Neuronal stem cell (in vitro differentiated cells): ENCODE measurements around the gene HIC1.

ENCODE experiments used
- DNase-seq: peaks from one replicate; pipeline ENCODE4 v3.0.0-alpha.2; 2013; ENCODE audit warnings: low spot score
- H2AFZ ChIP-seq: one replicate; pipeline ENCODE4 v1.6.1; 2013; ENCODE audit warnings: mild to moderate bottlenecking, low read length, inconsistent platforms
- H2AK5ac ChIP-seq: 2 replicates; pipeline ENCODE4 v1.6.1; 2013; ENCODE audit warnings: low read depth, mild to moderate bottlenecking, inconsistent platforms, low read length, moderate library complexity, mixed read lengths
- H2BK120ac ChIP-seq: 2 replicates; pipeline ENCODE4 v1.6.1; 2013; ENCODE audit warnings: low read depth, mild to moderate bottlenecking, inconsistent platforms, low read length, moderate library complexity, mixed read lengths
- H2BK12ac ChIP-seq: one replicate; pipeline ENCODE4 v1.6.1; 2013; ENCODE audit warnings: low read length, inconsistent platforms
- H2BK15ac ChIP-seq: 2 replicates; pipeline ENCODE4 v1.6.1; 2013; ENCODE audit warnings: mild to moderate bottlenecking, low read length, inconsistent platforms, mixed read lengths
- H2BK5ac ChIP-seq: one replicate; pipeline ENCODE4 v1.6.1; 2013; ENCODE audit warnings: inconsistent platforms, mild to moderate bottlenecking, low read length, moderate library complexity
- H3K14ac ChIP-seq: one replicate; pipeline ENCODE4 v1.6.1; 2013; ENCODE audit warnings: low read length, inconsistent platforms
- H3K18ac ChIP-seq: 2 replicates; pipeline ENCODE4 v1.6.1; 2013; ENCODE audit warnings: low read length, inconsistent platforms
- H3K23ac ChIP-seq: 2 replicates; pipeline ENCODE4 v1.6.1; 2013; ENCODE audit warnings: low read depth, mild to moderate bottlenecking, mixed read lengths, low read length, inconsistent platforms; ENCODE audit not compliant: poor library complexity
- H3K27ac ChIP-seq: replicated peaks from 3 replicates; pipeline ENCODE4 v1.5.1; 2013; ENCODE audit warnings: low read length, inconsistent platforms
- H3K27me3 ChIP-seq, 3 experiments: 2 replicates each; pipeline ENCODE4 v1.6.1; 2013; ENCODE audit warnings: low read length in 3 of 3, mild to moderate bottlenecking in 2 of 3, inconsistent platforms in 1 of 3, low read depth in 1 of 3, mixed read lengths in 1 of 3, moderate library complexity in 1 of 3; ENCODE audit not compliant: control insufficient read depth in 3 of 3, insufficient read depth in 3 of 3
- H3K36me3 ChIP-seq, 2 donors: replicated peaks in 1 of 2; 2 replicates each; pipeline ENCODE4 v1.6.1; 2013; ENCODE audit warnings: low read length in 2 of 2; ENCODE audit not compliant: control insufficient read depth in 2 of 2, insufficient read depth in 2 of 2
- H3K4ac ChIP-seq: 2 replicates; pipeline ENCODE4 v1.6.1; 2013; ENCODE audit warnings: inconsistent platforms, mild to moderate bottlenecking, low read length, moderate library complexity
- H3K4me1 ChIP-seq, 2 donors: 1 replicate in 1 of 2; 2 replicates in 1 of 2; pipeline ENCODE4 v1.6.1; 2013; ENCODE audit warnings: low read length in 2 of 2, low read depth in 1 of 2; ENCODE audit not compliant: control insufficient read depth in 2 of 2, insufficient read depth in 1 of 2
- H3K4me2 ChIP-seq: one replicate; pipeline ENCODE4 v1.6.1; 2013; ENCODE audit warnings: mild to moderate bottlenecking, low read length, inconsistent platforms; ENCODE audit not compliant: insufficient read depth, poor library complexity, severe bottlenecking
- H3K4me3 ChIP-seq, 2 donors: 2 replicates each; pipeline ENCODE4 v1.5.1; 2013; ENCODE audit warnings: low read length in 2 of 2, mild to moderate bottlenecking in 2 of 2, inconsistent platforms in 1 of 2, moderate library complexity in 1 of 2
- H3K79me1 ChIP-seq: one replicate; pipeline ENCODE4 v1.6.1; 2013; ENCODE audit warnings: low read depth, mild to moderate bottlenecking, inconsistent platforms, low read length, moderate library complexity
- H3K9ac ChIP-seq: one replicate; pipeline ENCODE4 v1.6.1; 2013; ENCODE audit warnings: mild to moderate bottlenecking, low read depth, low read length, inconsistent platforms; ENCODE audit not compliant: poor library complexity
- H3K9me3 ChIP-seq, 2 donors: replicated peaks in 1 of 2; 2 replicates each; pipeline versions ENCODE3 to v1.6.1; 2013; ENCODE audit warnings: low read length in 2 of 2, mild to moderate bottlenecking in 2 of 2, inconsistent platforms in 1 of 2, low read depth in 1 of 2, mixed read lengths in 1 of 2, moderate library complexity in 1 of 2; ENCODE audit not compliant: control insufficient read depth in 2 of 2, insufficient read depth in 1 of 2
- H4K8ac ChIP-seq: one replicate; pipeline ENCODE4 v1.6.1; 2013; ENCODE audit warnings: low read depth, mild to moderate bottlenecking, inconsistent platforms, low read length, moderate library complexity
- H4K91ac ChIP-seq: one replicate; pipeline ENCODE4 v1.6.1; 2013; ENCODE audit warnings: low read length, low read depth, mild to moderate bottlenecking, inconsistent platforms; ENCODE audit not compliant: poor library complexity
- WGBS, 2 donors: extraction: QIAGEN DNeasy Blood & Tissue Kit; methylation state at CpG; one replicate each; pipeline ENCODE4 v1.1.7; 2013; ENCODE audit warnings: missing lambda C conversion rate in 2 of 2, mixed read lengths in 1 of 2; ENCODE audit not compliant: insufficient read length in 2 of 2, insufficient replicate concordance in 1 of 2; ENCODE audit errors: extremely low coverage in 2 of 2; 5-methylcytosine and 5-hydroxymethylcytosine counted together

HIC1 gene

GRCh38 chr17:2063261-2064146 is 8.6 kb downstream of the HIC1 start:
- no peak overlapping the region for H2BK5ac ChIP-seq
- DNase-seq = no peak
- no peak overlapping the region for H3K9ac ChIP-seq
- H3K4me3 ChIP-seq = no peak overlapping the region
- peaks cover 0 to 4% of the 10 kb centered on the region in 2 donors for H3K9me3 ChIP-seq
- H4K8ac ChIP-seq = no peak overlapping the region
- H4K91ac ChIP-seq = no peak overlapping the region
- H3K4me1 ChIP-seq = peaks cover 4 to 17% of the 10 kb centered on the region in 2 donors
- H3K4me2 ChIP-seq = no peak overlapping the region
- no peak overlapping the region for H3K14ac ChIP-seq
- no peak overlapping the region for H2AK5ac ChIP-seq
- no peak overlapping the region for H2BK12ac ChIP-seq
- H3K23ac ChIP-seq = no peak overlapping the region
- WGBS, 2 donors = no CpG with 5 or more reads among the region's 16 CpGs
- no peak overlapping the region for H3K18ac ChIP-seq
- H3K36me3 ChIP-seq = peaks cover 26 to 81% of the 10 kb centered on the region in 2 donors
- no peak overlapping the region for H3K4ac ChIP-seq
- H2BK120ac ChIP-seq = no peak overlapping the region
- H3K79me1 ChIP-seq = peaks cover 8% of the 10 kb centered on the region
- H3K27ac ChIP-seq = no peak overlapping the region
- H2BK15ac ChIP-seq = no peak overlapping the region
- H3K27me3 ChIP-seq = peaks cover 0 to 28% (median 17%) of the 10 kb centered on the region in 3 experiments
- H2AFZ ChIP-seq = no peak overlapping the region

GRCh38 chr17:2064147-2064489 is 9.2 kb downstream of the HIC1 start:
- H2BK12ac ChIP-seq = no peak overlapping the region
- H4K91ac ChIP-seq = no peak overlapping the region

GRCh38 chr17:2064520-2064971 is 9.6 kb downstream of the HIC1 start:
- Histone ChIP-seq H2BK15ac (no peak overlapping the region), H3K18ac (peak overlapping the region; percentile 48), H3K14ac (no peak overlapping the region), H3K27me3 (peaks cover 0 to 17% (median 8%) of the 10 kb centered on the region in 3 experiments), H3K4me2 (no peak overlapping the region), H3K79me1 (peaks cover 8% of the 10 kb centered on the region), H3K4me3 (no peak overlapping the region), H2BK12ac (no peak overlapping the region), H3K9ac (no peak overlapping the region), H3K4ac (no peak overlapping the region), H3K23ac (peak overlapping the region; percentile 55), H3K27ac (no peak overlapping the region), H4K91ac (no peak overlapping the region), H2AFZ (no peak overlapping the region), H2BK120ac (no peak overlapping the region), H3K4me1 (peaks cover 4 to 17% of the 10 kb centered on the region in 2 donors), H4K8ac (no peak overlapping the region), H3K9me3 (peaks cover 0 to 2% of the 10 kb centered on the region in 2 donors), H3K36me3 (peaks cover 30 to 91% of the 10 kb centered on the region in 2 donors), H2AK5ac (no peak overlapping the region), H2BK5ac (no peak overlapping the region)
- DNase-seq = no peak
- no CpG with 5 or more reads among the region's 6 CpGs for WGBS, 2 donors

More at GRCh38 chr17:2064147-2064489, 9.2 kb downstream of the HIC1 start:
- no peak overlapping the region for H3K18ac ChIP-seq
- no peak for DNase-seq
- H3K4me2 ChIP-seq = no peak overlapping the region
- H3K27ac ChIP-seq = no peak overlapping the region
- no peak overlapping the region for H2BK120ac ChIP-seq
- H3K36me3 ChIP-seq = peaks cover 30 to 87% of the 10 kb centered on the region in 2 donors
- H3K23ac ChIP-seq = no peak overlapping the region
- H3K9me3 ChIP-seq = peaks cover 0 to 2% of the 10 kb centered on the region in 2 donors
- H3K14ac ChIP-seq = no peak overlapping the region
- H3K79me1 ChIP-seq = peaks cover 8% of the 10 kb centered on the region
- H2AK5ac ChIP-seq = no peak overlapping the region
- no peak overlapping the region for H3K4ac ChIP-seq
- peaks cover 4 to 17% of the 10 kb centered on the region in 2 donors for H3K4me1 ChIP-seq
- no peak overlapping the region for H3K4me3 ChIP-seq
- H2AFZ ChIP-seq = no peak overlapping the region
- WGBS, 2 donors = no CpG with 5 or more reads among the region's 5 CpGs
- no peak overlapping the region for H2BK15ac ChIP-seq
- no peak overlapping the region for H2BK5ac ChIP-seq
- peaks cover 0 to 21% (median 11%) of the 10 kb centered on the region in 3 experiments for H3K27me3 ChIP-seq
- no peak overlapping the region for H4K8ac ChIP-seq
- no peak overlapping the region for H3K9ac ChIP-seq
